ENCODE results near the gene MTX3.

DNA sequence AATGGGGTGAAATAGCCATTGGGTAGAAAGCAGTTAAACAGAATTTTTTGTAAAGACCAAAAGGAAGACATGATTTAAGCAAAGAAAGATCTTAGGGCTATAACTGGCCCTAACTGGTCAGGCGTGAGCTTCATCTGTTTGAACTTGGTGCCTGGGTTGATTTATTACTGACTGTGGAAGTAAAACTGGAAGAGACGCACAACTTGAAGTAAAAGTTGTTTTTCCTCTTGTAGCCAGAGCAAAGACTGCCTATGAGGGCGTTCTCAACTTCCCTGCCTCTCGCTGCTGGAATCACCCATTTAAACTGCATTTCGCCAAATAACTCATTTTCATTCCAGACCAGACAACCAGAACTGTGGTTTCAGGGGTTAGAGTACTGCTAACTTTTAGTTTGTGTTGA is 45.6 kb upstream of the MTX3 start:
- no peak for TF ChIP-seq EZH2 (IDR thresholded peaks at IDR 0.05; ENCODE audit: borderline replicate concordance, low read depth, low read length, severe bottlenecking)
- TF ChIP-seq POLR2A (IDR thresholded peaks at IDR 0.05; ENCODE audit: low read depth, low read length) = no peak
- no peak for TF ChIP-seq CTCF (IDR thresholded peaks at IDR 0.05; ENCODE audit: extremely low read depth in 1 of 2, insufficient read depth in 1 of 2, low read depth in 1 of 2, low read length in 2 of 2)
